ENCODE measurements around the gene EPM2A. TPM values are rescaled to one million over a fixed set of nuclear protein-coding genes. Genes with fewer than 3 reads are reported as not detected.

The EPM2A gene
- polyA plus RNA-seq, 1 donor (not counting 4 experiments of a cell fraction or from before 2014, with no cell fraction given) = 2.4 TPM

DNA sequence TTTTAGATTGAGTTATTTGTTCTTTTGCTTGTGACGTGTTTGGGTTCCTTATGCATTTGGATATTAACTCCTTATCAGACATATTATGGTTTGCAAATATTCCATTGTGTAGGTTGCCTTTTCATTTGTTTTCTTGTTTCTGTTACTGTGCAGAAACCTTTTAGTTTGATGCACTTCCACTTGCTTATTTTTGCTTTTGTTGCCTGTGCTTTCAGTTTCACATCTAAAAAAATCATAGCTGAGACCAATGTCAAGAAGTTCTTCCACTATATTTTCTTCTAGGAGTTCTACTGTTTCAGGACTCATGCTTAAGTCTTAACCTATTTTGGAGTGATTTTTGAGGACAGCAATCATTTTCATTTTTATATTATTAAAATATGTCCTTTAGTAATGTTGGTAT, 113.5 kb downstream of the EPM2A start:
- Histone ChIP-seq H3K9me1 (ENCODE audit: control insufficient read depth, extremely low read depth, insufficient read depth, low read length) (no peaks in the 10 kb centered on the region), H2AFZ (ENCODE audit: control insufficient read depth, low read length) (no peak overlapping the region), H3K36me3 (ENCODE audit: control insufficient read depth in 2 of 2, extremely low read depth in 1 of 2, insufficient read depth in 2 of 2, low read length in 2 of 2) (no peaks in the 10 kb centered on the region), H3K4me3 (ENCODE audit: control insufficient read depth in 2 of 3, extremely low read depth in 1 of 3, insufficient read depth in 2 of 3, low read depth in 1 of 3, low read length in 3 of 3) (no peak overlapping the region), H4K20me1 (ENCODE audit: control insufficient read depth, extremely low read depth, insufficient read depth, low read length) (no peaks in the 10 kb centered on the region), H3K4me2 (ENCODE audit: control insufficient read depth, extremely low read depth, insufficient read depth, low read depth, low read length) (no peak overlapping the region), H3K9ac (ENCODE audit: control insufficient read depth, extremely low read depth, insufficient read depth, low read length) (no peak overlapping the region), H3K9me3 (ENCODE audit: control insufficient read depth, low read depth, low read length) (no peaks in the 10 kb centered on the region), H3K4me1 (ENCODE audit: control insufficient read depth, extremely low read depth, insufficient read depth, low read length) (no peaks in the 10 kb centered on the region), H3K27ac (ENCODE audit: control insufficient read depth, insufficient read depth, low read length) (no peak overlapping the region), H3K27me3 (ENCODE audit: control insufficient read depth, extremely low read depth, insufficient read depth, low read length) (no peaks in the 10 kb centered on the region), H3K79me2 (ENCODE audit: control insufficient read depth, insufficient read depth, low read length) (no peaks in the 10 kb centered on the region)
- dilution Hi-C loops (cut with MboI; ENCODE audit: extremely low pct_ligation_motif_present, low sequenced_read_pairs) = no loop called here
- TF ChIP-seq, protein P1, sequence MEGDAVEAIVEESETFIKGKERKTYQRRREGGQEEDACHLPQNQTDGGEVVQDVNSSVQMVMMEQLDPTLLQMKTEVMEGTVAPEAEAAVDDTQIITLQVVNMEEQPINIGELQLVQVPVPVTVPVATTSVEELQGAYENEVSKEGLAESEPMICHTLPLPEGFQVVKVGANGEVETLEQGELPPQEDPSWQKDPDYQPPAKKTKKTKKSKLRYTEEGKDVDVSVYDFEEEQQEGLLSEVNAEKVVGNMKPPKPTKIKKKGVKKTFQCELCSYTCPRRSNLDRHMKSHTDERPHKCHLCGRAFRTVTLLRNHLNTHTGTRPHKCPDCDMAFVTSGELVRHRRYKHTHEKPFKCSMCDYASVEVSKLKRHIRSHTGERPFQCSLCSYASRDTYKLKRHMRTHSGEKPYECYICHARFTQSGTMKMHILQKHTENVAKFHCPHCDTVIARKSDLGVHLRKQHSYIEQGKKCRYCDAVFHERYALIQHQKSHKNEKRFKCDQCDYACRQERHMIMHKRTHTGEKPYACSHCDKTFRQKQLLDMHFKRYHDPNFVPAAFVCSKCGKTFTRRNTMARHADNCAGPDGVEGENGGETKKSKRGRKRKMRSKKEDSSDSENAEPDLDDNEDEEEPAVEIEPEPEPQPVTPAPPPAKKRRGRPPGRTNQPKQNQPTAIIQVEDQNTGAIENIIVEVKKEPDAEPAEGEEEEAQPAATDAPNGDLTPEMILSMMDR (optimal IDR thresholded peaks at IDR 0.05 in 1 of 3, IDR thresholded peaks at IDR 0.05 in 1 of 3, conservative IDR thresholded peaks at IDR 0.05 in 1 of 3; ENCODE audit: extremely low read depth in 1 of 3, insufficient read depth in 2 of 3, low read length in 3 of 3) = no peak
- TF ChIP-seq EZH2 (IDR thresholded peaks at IDR 0.05; ENCODE audit: low read length) = no peak
- no peak for FAIRE-seq
- DNase-seq (ENCODE audit: low read depth, low spot score) = no peak

DNA sequence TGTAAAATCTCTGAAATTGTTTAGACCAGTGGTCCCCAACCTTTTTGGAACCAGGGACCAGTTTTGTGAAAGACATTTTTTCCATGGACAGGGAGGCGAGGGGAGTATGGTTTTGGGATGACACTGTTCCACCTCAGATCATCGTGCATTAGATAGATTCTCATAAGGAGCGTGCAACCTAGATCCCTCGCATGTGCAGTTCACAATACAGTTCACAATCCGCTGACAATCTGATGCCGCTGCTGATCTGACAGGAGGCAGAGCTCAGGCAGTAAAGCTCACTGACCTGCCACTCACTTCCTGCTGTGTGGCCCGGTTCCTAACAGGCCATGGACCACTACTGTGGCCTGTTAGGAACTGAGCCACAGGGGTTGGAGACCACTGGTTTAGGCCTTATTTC, 115.2 kb downstream of the EPM2A start:
- no peaks in the 10 kb centered on the region for H3K79me2 ChIP-seq (ENCODE audit: control insufficient read depth, insufficient read depth, low read length)
- DNase-seq (ENCODE audit: low read depth, low spot score) (no peak), FAIRE-seq (no peak)
- no peaks in the 10 kb centered on the region for H4K20me1 ChIP-seq (ENCODE audit: control insufficient read depth, extremely low read depth, insufficient read depth, low read length)
- no peaks in the 10 kb centered on the region for H3K4me1 ChIP-seq (ENCODE audit: control insufficient read depth, extremely low read depth, insufficient read depth, low read length)
- H3K4me2 ChIP-seq (ENCODE audit: control insufficient read depth, extremely low read depth, insufficient read depth, low read depth, low read length) = no peak overlapping the region
- no peak overlapping the region for H2AFZ ChIP-seq (ENCODE audit: control insufficient read depth, low read length)
- no peak overlapping the region for H3K9ac ChIP-seq (ENCODE audit: control insufficient read depth, extremely low read depth, insufficient read depth, low read length)
- H3K27me3 ChIP-seq (ENCODE audit: control insufficient read depth, extremely low read depth, insufficient read depth, low read length) = no peaks in the 10 kb centered on the region
- dilution Hi-C loops (cut with MboI; ENCODE audit: extremely low pct_ligation_motif_present, low sequenced_read_pairs) = no loop called here
- TF ChIP-seq, protein P1 (optimal IDR thresholded peaks at IDR 0.05 in 1 of 3, IDR thresholded peaks at IDR 0.05 in 1 of 3, conservative IDR thresholded peaks at IDR 0.05 in 1 of 3; ENCODE audit: extremely low read depth in 1 of 3, insufficient read depth in 2 of 3, low read length in 3 of 3) = no peak
- no peak for TF ChIP-seq EZH2 (IDR thresholded peaks at IDR 0.05; ENCODE audit: low read length)
- H3K9me3 ChIP-seq (ENCODE audit: control insufficient read depth, low read depth, low read length) = no peaks in the 10 kb centered on the region
- no peak overlapping the region for H3K4me3 ChIP-seq (ENCODE audit: control insufficient read depth in 2 of 3, extremely low read depth in 1 of 3, insufficient read depth in 2 of 3, low read depth in 1 of 3, low read length in 3 of 3)
- no peaks in the 10 kb centered on the region for H3K36me3 ChIP-seq (ENCODE audit: control insufficient read depth in 2 of 2, extremely low read depth in 1 of 2, insufficient read depth in 2 of 2, low read length in 2 of 2)
- no peak overlapping the region for H3K27ac ChIP-seq (ENCODE audit: control insufficient read depth, insufficient read depth, low read length)
- H3K9me1 ChIP-seq (ENCODE audit: control insufficient read depth, extremely low read depth, insufficient read depth, low read length) = no peaks in the 10 kb centered on the region

Data from keratinocyte (primary cell).